Gastroesophageal sphincter (tissue), 3 donors: ENCODE results near the gene AKAP13.
"Not testable (repeated sequence)": the region's sequence is repeated elsewhere in the genome, so short reads cannot be mapped to it uniquely, and the experiment has no call there.

ENCODE experiments used
- POLR2AphosphoS5 ChIP-seq: sonication (generic); formaldehyde crosslinking; IDR thresholded peaks from one replicate; pipeline ENCODE4 v1.6.1; 2017; ENCODE audit warnings: antibody characterized with exemption
- TF ChIP-seq, protein P1 (sequence below), 4 experiments: fragments of 200-600 bp in 2 of 4; fragments of 450-650 bp in 2 of 4; sonication (generic) in 1 of 4; IDR thresholded peaks; one replicate each; pipeline ENCODE4 v1.5.1; 2017 to 2019; ENCODE audit warnings: antibody characterized with exemption in 4 of 4, mild to moderate bottlenecking in 2 of 4, moderate library complexity in 2 of 4

DNA sequence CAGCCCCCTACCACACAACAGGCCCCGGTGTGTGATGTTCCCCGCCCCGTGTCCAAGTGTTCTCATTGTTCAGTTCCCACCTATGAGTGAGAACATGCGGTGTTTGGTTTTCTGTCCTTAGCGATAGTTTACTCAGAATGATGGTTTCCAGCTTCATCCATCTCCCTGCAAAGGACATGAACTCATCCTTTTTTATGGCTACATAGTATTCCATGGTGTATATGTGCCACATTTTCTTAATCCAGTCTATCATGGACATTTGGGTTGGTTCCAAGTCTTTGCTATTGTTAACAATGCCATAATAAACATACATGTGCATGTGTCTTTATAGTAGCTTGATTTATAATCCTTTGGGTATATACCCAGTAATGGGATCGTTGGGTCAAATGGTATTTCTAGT, 285.3 kb downstream of the AKAP13 start:
- TF ChIP-seq, protein P1, sequence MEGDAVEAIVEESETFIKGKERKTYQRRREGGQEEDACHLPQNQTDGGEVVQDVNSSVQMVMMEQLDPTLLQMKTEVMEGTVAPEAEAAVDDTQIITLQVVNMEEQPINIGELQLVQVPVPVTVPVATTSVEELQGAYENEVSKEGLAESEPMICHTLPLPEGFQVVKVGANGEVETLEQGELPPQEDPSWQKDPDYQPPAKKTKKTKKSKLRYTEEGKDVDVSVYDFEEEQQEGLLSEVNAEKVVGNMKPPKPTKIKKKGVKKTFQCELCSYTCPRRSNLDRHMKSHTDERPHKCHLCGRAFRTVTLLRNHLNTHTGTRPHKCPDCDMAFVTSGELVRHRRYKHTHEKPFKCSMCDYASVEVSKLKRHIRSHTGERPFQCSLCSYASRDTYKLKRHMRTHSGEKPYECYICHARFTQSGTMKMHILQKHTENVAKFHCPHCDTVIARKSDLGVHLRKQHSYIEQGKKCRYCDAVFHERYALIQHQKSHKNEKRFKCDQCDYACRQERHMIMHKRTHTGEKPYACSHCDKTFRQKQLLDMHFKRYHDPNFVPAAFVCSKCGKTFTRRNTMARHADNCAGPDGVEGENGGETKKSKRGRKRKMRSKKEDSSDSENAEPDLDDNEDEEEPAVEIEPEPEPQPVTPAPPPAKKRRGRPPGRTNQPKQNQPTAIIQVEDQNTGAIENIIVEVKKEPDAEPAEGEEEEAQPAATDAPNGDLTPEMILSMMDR (IDR thresholded peaks at IDR 0.05) = not testable (repeated sequence)
- not testable (repeated sequence) for TF ChIP-seq POLR2AphosphoS5
